Measurements from ENCODE around the gene OPHN1. TPM values are rescaled to one million over a fixed set of nuclear protein-coding genes. Genes with fewer than 3 reads are reported as not detected.
A peak's percentile ranks its signal among the peaks of the same experiment; 100 is the strongest.

OPHN1 gene
- total and polyA plus RNA-seq, 2 donors (not counting 1 experiment from before 2014, with no cell fraction given), result 2.9 to 8.3 TPM

- no peaks in the 10 kb centered on the region for H3K27me3 ChIP-seq (ENCODE audit: control insufficient read depth, insufficient read depth, low read length)
- H4K20me1 ChIP-seq (ENCODE audit: control insufficient read depth, extremely low read depth, insufficient read depth, low read length), result no peaks in the 10 kb centered on the region
- no peak overlapping the region for H3K9ac ChIP-seq (ENCODE audit: insufficient read depth, low read length)
- no peaks in the 10 kb centered on the region for H3K36me3 ChIP-seq (ENCODE audit: control insufficient read depth, insufficient read depth, low read length)
- no peak overlapping the region for H3K4me3 ChIP-seq (replicated peaks in 1 of 4; ENCODE audit: control extremely low read depth in 1 of 4, insufficient read depth in 1 of 4, low read depth in 3 of 4, low read length in 4 of 4)
- DNase-seq (ENCODE audit: low read depth in 2 of 2), result peak; percentile 51 to 87
- TF ChIP-seq EZH2 (IDR thresholded peaks at IDR 0.05; ENCODE audit: low read length, missing control alignments) (no peak), CTCF (conservative IDR thresholded peaks at IDR 0.05 in 1 of 2, IDR thresholded peaks at IDR 0.05 in 1 of 2; ENCODE audit: low read depth in 1 of 2, low read length in 2 of 2) (no peak)
- H2AFZ ChIP-seq (ENCODE audit: low read length), result no peak overlapping the region
- H3K79me2 ChIP-seq (ENCODE audit: control insufficient read depth, insufficient read depth, low read length), result no peaks in the 10 kb centered on the region
- H3K27ac ChIP-seq (ENCODE audit: insufficient read depth, low read length), result no peak overlapping the region
- H3K9me3 ChIP-seq (ENCODE audit: control insufficient read depth, insufficient read depth, low read depth, low read length), result no peaks in the 10 kb centered on the region
- no peak overlapping the region for H3K4me2 ChIP-seq (ENCODE audit: extremely low read depth, insufficient read depth, low read length)
- no peaks in the 10 kb centered on the region for H3K4me1 ChIP-seq (ENCODE audit: control insufficient read depth, extremely low read depth, insufficient read depth, low read length)
These were observed 125.5 kb downstream of the OPHN1 start for GRCh38 chrX:68307769-68308168.

GRCh38 chrX:68304602-68305001 is 128.7 kb downstream of the OPHN1 start:
- Histone ChIP-seq H3K9ac (ENCODE audit: insufficient read depth, low read length) (no peak overlapping the region), H3K27ac (ENCODE audit: insufficient read depth, low read length) (no peak overlapping the region), H3K4me1 (ENCODE audit: control insufficient read depth, extremely low read depth, insufficient read depth, low read length) (no peaks in the 10 kb centered on the region), H2AFZ (ENCODE audit: low read length) (no peak overlapping the region), H3K4me2 (ENCODE audit: extremely low read depth, insufficient read depth, low read length) (no peak overlapping the region), H4K20me1 (ENCODE audit: control insufficient read depth, extremely low read depth, insufficient read depth, low read length) (no peaks in the 10 kb centered on the region), H3K79me2 (ENCODE audit: control insufficient read depth, insufficient read depth, low read length) (no peaks in the 10 kb centered on the region), H3K4me3 (replicated peaks in 1 of 4; ENCODE audit: control extremely low read depth in 1 of 4, insufficient read depth in 1 of 4, low read depth in 3 of 4, low read length in 4 of 4) (no peak overlapping the region), H3K9me3 (ENCODE audit: control insufficient read depth, insufficient read depth, low read depth, low read length) (no peaks in the 10 kb centered on the region), H3K36me3 (ENCODE audit: control insufficient read depth, insufficient read depth, low read length) (no peaks in the 10 kb centered on the region), H3K27me3 (ENCODE audit: control insufficient read depth, insufficient read depth, low read length) (no peaks in the 10 kb centered on the region)
- no peak for DNase-seq (ENCODE audit: low read depth in 2 of 2)
- TF ChIP-seq CTCF (conservative IDR thresholded peaks at IDR 0.05 in 1 of 2, IDR thresholded peaks at IDR 0.05 in 1 of 2; ENCODE audit: low read depth in 1 of 2, low read length in 2 of 2) (no peak), EZH2 (IDR thresholded peaks at IDR 0.05; ENCODE audit: low read length, missing control alignments) (no peak)

GRCh38 chrX:68299898-68300297 is 133.4 kb downstream of the OPHN1 start:
- Histone ChIP-seq H3K27me3 (ENCODE audit: control insufficient read depth, insufficient read depth, low read length) (no peaks in the 10 kb centered on the region), H3K4me3 (replicated peaks in 1 of 4; ENCODE audit: control extremely low read depth in 1 of 4, insufficient read depth in 1 of 4, low read depth in 3 of 4, low read length in 4 of 4) (no peak overlapping the region), H3K9ac (ENCODE audit: insufficient read depth, low read length) (no peak overlapping the region), H3K36me3 (ENCODE audit: control insufficient read depth, insufficient read depth, low read length) (no peaks in the 10 kb centered on the region), H3K79me2 (ENCODE audit: control insufficient read depth, insufficient read depth, low read length) (no peaks in the 10 kb centered on the region), H3K4me1 (ENCODE audit: control insufficient read depth, extremely low read depth, insufficient read depth, low read length) (no peaks in the 10 kb centered on the region), H3K9me3 (ENCODE audit: control insufficient read depth, insufficient read depth, low read depth, low read length) (no peaks in the 10 kb centered on the region), H3K4me2 (ENCODE audit: extremely low read depth, insufficient read depth, low read length) (no peak overlapping the region), H3K27ac (ENCODE audit: insufficient read depth, low read length) (no peak overlapping the region), H2AFZ (ENCODE audit: low read length) (no peak overlapping the region), H4K20me1 (ENCODE audit: control insufficient read depth, extremely low read depth, insufficient read depth, low read length) (no peaks in the 10 kb centered on the region)
- TF ChIP-seq CTCF (conservative IDR thresholded peaks at IDR 0.05 in 1 of 2, IDR thresholded peaks at IDR 0.05 in 1 of 2; ENCODE audit: low read depth in 1 of 2, low read length in 2 of 2), result no peak
- peak in 1 of 2 donors; percentile 24 for DNase-seq (ENCODE audit: low read depth in 2 of 2)

All from fibroblast of lung (primary cell).